AG09319 (cell line): ENCODE results near the gene MTRF1.

Experiments
- DNase-seq: peaks from one replicate; pipeline ENCODE4 v3.0.0-alpha.2; 2010; ENCODE audit warnings: low read depth; ENCODE audit errors: extremely low read depth
- TF ChIP-seq, protein P1 (sequence below): IDR thresholded peaks from 2 replicates; pipeline ENCODE4 v1.5.1; 2011; ENCODE audit warnings: low read depth, mild to moderate bottlenecking, inconsistent platforms, low read length, moderate library complexity

MTRF1 gene

DNA sequence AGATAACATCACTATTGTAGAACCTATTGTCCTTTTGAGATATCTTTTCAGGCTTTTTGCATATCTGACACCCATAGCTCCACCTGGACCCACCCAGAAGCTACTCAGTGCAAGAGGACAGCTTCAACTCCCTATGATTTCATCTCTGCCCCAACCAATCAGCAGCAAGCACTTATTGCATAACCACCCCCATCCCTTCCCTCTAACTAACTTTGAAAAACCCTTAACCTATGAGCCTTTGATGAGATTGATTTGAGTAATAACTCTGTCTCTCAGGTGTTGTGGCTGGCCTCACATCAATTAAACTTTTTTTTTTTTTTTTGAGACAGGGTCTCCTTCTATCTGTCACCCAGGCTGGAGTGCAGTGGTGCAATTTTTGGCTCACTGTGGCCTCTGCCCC lies 13.4 kb upstream of the MTRF1 start:
- TF ChIP-seq, protein P1, sequence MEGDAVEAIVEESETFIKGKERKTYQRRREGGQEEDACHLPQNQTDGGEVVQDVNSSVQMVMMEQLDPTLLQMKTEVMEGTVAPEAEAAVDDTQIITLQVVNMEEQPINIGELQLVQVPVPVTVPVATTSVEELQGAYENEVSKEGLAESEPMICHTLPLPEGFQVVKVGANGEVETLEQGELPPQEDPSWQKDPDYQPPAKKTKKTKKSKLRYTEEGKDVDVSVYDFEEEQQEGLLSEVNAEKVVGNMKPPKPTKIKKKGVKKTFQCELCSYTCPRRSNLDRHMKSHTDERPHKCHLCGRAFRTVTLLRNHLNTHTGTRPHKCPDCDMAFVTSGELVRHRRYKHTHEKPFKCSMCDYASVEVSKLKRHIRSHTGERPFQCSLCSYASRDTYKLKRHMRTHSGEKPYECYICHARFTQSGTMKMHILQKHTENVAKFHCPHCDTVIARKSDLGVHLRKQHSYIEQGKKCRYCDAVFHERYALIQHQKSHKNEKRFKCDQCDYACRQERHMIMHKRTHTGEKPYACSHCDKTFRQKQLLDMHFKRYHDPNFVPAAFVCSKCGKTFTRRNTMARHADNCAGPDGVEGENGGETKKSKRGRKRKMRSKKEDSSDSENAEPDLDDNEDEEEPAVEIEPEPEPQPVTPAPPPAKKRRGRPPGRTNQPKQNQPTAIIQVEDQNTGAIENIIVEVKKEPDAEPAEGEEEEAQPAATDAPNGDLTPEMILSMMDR: no peak
- no peak for DNase-seq

DNA sequence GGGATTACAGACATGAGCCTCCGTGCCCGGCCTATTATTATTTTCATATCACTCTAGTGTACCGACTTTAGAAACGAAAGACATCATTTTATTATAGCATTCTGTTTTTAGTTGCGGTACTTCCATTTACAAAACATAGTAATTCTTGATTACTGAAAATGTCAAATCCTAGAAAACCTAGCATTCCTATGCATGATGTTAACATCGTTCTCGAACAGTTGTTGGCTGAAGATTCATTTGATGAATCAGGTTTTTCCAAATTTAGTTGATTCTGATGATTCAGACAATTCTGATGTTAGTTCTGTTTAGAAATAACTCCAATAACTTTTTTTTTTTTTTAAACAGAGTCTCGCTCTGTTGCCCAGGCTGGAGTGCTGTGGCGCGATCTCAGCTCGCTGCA lies 11.5 kb upstream of the MTRF1 start:
- no peak for DNase-seq
- TF ChIP-seq, protein P1: no peak

DNA sequence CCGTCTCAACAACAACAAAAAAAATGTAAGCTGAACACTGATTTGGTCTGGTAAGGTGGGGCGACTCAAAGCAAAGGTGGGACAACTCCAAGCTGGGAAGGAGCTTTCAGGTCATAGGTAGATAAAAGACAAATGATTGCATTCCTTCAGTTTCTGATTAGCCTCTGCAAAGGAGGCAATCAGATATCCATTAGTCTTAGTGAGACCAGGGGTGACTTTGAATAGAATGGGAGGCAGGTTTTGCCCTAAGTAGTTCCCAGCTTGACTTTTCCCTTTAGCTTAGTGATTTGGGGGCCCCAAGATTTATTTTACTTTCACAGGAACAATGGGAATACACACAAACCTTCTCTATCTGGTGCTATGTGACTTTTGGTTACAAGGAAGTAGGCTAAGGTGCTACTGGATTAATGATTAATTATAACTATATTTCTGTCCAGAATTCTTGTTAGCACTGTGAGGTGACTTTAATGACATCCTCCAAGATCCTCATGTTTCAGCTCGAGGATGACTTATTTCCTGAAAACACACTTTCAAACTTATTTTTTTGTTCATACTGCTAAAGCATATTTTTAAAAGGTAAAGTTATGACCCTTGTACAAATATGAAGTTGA lies 10.6 kb upstream of the MTRF1 start:
- TF ChIP-seq, protein P1: no peak
- DNase-seq: no peak

DNA sequence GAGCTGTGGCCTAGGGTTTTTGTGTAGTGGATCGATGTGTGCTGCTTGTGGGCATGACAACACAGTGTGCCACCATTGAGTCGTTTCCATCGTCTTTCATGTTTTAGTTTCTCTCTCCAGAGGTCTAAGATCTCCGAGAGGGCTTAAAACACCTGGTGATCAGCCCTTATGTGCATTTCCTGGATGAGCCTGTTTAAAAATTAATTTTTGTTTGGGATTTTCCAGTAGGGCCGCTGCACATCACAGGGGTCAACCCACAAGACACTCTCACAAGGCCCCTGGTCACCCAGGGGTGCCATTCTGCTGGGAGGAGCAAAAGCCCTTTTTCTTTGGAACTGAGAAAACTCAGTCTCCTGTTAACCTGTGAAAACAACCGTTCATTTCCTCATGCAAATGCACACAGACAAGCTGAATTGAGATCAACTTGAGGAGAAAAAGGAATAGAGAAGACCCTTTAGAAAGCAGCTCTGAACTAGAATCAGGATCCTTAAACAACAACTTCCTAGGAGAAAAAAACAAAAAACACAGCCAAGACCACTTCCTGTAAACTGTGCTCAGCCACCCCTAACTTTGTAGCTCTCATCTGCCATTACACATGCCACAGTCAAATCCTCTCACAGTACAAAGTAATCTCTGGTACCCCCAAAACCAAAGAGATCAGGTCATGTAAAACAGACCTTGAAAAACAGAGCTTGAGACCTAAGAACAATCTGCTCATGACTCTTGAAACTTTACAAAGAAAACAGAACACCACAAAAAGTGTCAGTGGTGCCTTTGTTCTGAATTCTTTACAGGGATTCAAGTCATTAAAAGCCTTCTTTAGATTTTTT lies 8.3 kb upstream of the MTRF1 start:
- DNase-seq: no peak
- TF ChIP-seq, protein P1: no peak

DNA sequence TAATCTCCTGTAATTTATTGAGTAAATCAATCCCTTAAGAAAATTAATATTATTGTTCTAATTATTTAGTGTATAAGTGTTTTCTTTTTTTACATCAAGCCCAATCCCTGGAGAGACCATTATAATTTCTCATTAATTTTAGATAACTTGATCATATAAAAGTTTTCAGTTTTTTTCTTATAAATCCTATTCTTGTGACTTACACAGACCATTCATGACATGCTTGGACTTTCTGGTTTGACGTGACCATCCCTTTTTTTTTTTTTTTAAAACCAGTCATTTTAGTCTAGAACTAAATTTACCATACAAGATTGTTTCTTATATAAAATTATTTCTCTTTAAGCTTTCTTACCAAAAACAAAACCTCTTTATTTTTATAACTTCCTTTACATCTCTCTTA lies 5.4 kb upstream of the MTRF1 start:
- TF ChIP-seq, protein P1: no peak
- DNase-seq: no peak

DNA sequence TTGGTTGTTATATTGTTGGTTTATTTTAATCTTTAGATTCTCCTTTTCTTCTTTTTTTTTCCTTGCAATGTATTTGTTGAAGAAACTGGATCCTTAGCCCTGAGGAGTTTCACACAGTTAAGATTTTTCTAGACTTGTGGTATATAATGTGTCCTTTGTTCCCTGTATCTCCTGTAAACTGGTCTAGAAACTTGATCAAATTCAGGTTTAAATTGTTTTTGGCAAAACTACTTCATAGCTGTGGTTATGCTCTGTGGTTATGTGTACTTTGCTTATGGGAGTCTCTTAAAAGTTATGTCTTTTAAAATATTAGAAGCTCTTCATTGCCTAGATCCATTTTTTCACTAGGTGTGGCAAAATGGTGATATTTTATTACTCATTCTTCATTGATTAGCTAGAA lies 3.7 kb upstream of the MTRF1 start:
- DNase-seq: no peak
- TF ChIP-seq, protein P1: no peak

DNA sequence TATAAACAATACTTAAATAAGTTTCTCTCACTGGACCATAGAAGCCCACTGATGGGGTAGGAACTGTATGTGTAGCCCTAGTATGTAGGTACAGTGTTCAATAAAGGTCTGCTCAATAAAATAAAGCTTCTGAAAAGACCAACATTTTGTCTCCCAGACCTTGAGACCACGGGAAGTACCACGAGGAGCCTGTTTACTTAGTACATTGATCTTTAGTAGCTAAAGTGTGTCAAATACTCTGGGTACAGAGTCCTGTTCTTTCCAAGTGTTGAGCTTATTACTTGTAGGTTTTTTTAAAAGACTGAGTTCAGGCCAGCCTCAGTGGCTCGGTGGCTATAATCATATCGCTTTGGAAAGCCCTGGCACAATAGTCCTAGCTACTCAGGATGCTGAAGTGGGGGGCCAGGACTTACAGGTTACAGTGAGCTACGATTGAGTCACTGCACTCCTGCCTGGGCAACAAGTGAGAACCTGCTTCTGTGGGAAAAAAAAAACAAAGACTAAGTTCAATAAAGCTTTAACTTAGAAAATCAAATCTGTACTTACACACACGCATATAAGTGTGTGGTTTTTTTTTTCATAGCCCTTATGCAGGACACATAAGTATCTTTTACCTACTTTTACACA lies 3.4 kb downstream of the MTRF1 start:
- no peak for DNase-seq
- TF ChIP-seq, protein P1: no peak
